ENCODE results near the gene SDF4.

DNA sequence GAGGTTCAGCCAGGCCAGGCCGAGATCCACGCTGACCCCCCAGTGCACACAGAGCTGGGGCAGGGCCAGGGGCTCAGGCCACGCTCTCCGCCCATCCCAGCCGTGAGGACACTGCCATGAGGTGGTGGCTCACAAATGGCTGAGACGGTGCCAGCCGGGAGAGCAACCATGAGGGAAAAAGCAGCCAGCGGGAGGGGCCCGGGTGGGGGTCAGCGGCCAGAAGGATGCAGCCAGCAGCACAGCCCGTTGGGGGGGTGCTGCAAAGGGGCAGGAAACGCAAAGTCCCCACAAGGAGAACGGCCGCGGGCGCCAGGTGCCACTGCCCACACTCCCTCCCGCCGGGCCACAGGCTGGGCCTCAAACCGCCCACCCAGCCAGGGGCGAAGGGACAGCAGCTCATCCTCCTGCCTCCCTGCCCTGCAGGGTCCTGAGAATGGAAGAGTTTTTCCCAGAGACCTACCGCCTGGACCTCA, 49.8 kb downstream of the SDF4 start:
- TF ChIP-seq NFE2L2 (IDR thresholded peaks at IDR 0.05; ENCODE audit: low read depth, low read length) (no peak), MAFK (IDR thresholded peaks at IDR 0.05; ENCODE audit: low read depth, low read length) (no peak)
- TF ChIP-seq, protein P1, sequence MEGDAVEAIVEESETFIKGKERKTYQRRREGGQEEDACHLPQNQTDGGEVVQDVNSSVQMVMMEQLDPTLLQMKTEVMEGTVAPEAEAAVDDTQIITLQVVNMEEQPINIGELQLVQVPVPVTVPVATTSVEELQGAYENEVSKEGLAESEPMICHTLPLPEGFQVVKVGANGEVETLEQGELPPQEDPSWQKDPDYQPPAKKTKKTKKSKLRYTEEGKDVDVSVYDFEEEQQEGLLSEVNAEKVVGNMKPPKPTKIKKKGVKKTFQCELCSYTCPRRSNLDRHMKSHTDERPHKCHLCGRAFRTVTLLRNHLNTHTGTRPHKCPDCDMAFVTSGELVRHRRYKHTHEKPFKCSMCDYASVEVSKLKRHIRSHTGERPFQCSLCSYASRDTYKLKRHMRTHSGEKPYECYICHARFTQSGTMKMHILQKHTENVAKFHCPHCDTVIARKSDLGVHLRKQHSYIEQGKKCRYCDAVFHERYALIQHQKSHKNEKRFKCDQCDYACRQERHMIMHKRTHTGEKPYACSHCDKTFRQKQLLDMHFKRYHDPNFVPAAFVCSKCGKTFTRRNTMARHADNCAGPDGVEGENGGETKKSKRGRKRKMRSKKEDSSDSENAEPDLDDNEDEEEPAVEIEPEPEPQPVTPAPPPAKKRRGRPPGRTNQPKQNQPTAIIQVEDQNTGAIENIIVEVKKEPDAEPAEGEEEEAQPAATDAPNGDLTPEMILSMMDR (conservative IDR thresholded peaks at IDR 0.05; ENCODE audit: low read depth, low read length): no peak

Measured in IMR-90 (cell line).